Right atrium auricular region (tissue), 2 donors: Measurements from ENCODE around the gene DLGAP4. TPM values are rescaled to one million over a fixed set of nuclear protein-coding genes. Genes with fewer than 3 reads are reported as not detected.

Source experiments
- DNase-seq: peaks from one replicate; pipeline ENCODE4 v3.0.0-alpha.2; 2019; ENCODE audit warnings: low spot score
- H3K27ac ChIP-seq, 2 donors: fragments of 200-600 bp; sonication (generic); 1 replicate in 1 of 2; 2 replicates in 1 of 2; pipeline ENCODE4 v1.5.1; 2016 to 2019
- H3K27me3 ChIP-seq, 2 donors: fragments of 200-600 bp; sonication (generic); one replicate each; pipeline versions ENCODE4 v1.5.1 to v1.6.0; 2017 to 2019
- H3K36me3 ChIP-seq: fragments of 200-600 bp; sonication (generic); one replicate; pipeline ENCODE4 v1.5.1; 2016
- H3K4me1 ChIP-seq, 2 donors: fragments of 200-600 bp; sonication (generic); one replicate each; pipeline versions ENCODE4 v1.5.1 to v1.6.0; 2017 to 2019
- H3K4me3 ChIP-seq, 2 donors: fragments of 200-600 bp; sonication (generic); 1 replicate in 1 of 2; 2 replicates in 1 of 2; pipeline ENCODE4 v1.5.1; 2017 to 2019; ENCODE audit warnings: mild to moderate bottlenecking in 1 of 2, moderate library complexity in 1 of 2
- H3K9me3 ChIP-seq, 2 donors: fragments of 200-600 bp; sonication (generic); one replicate each; pipeline ENCODE4 v1.5.1; 2019
- total RNA-seq, 2 donors: library from RNA; depleted of rRNA; stranded (reverse); fragments of >200 nt; gene quantifications; one replicate each; pipeline ENCODE4 v1.1.0, GENCODE V29; 2016
- TF ChIP-seq, protein P1 (sequence below), 2 donors: fragments of 200-600 bp; sonication (generic); IDR thresholded peaks; one replicate each; pipeline ENCODE4 v1.5.1; 2019; ENCODE audit warnings: antibody characterized with exemption in 2 of 2

DLGAP4 gene
- total RNA-seq, 2 donors from 2014 or later: 30.0 to 50.2 TPM

- H3K27ac ChIP-seq: no peak overlapping the region
- no peak overlapping the region for H3K4me3 ChIP-seq
- no peaks in the 10 kb centered on the region for H3K4me1 ChIP-seq
- DNase-seq: no peak
- H3K36me3 ChIP-seq: no peaks in the 10 kb centered on the region
- TF ChIP-seq, protein P1, sequence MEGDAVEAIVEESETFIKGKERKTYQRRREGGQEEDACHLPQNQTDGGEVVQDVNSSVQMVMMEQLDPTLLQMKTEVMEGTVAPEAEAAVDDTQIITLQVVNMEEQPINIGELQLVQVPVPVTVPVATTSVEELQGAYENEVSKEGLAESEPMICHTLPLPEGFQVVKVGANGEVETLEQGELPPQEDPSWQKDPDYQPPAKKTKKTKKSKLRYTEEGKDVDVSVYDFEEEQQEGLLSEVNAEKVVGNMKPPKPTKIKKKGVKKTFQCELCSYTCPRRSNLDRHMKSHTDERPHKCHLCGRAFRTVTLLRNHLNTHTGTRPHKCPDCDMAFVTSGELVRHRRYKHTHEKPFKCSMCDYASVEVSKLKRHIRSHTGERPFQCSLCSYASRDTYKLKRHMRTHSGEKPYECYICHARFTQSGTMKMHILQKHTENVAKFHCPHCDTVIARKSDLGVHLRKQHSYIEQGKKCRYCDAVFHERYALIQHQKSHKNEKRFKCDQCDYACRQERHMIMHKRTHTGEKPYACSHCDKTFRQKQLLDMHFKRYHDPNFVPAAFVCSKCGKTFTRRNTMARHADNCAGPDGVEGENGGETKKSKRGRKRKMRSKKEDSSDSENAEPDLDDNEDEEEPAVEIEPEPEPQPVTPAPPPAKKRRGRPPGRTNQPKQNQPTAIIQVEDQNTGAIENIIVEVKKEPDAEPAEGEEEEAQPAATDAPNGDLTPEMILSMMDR (IDR thresholded peaks at IDR 0.05): no peak
- no peaks in the 10 kb centered on the region for H3K27me3 ChIP-seq
- H3K9me3 ChIP-seq: no peaks in the 10 kb centered on the region
Measured at GRCh38 chr20:36317675-36318074, 11.5 kb downstream of the DLGAP4 start.

DNA sequence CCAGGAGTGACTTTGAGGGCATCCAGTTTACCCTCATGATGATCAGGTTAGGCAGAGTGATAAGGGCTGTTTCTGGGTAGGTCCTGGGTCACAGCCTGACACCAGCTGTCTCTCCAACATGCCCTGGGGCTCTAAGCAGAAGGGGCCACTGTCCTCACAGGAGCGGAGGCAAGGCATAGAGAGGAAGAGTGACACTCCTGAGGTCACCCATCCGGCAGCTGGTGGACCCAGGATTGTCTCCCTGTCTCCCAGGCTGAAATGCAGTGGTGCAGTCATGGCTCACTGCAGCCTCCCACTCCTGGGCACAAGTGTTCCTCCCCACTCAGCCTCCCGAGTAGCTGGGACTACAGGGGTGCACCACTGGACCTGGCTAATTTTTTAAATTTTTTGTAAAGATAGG is 12.0 kb downstream of the DLGAP4 start:
- Histone ChIP-seq H3K36me3 (no peaks in the 10 kb centered on the region), H3K27ac (no peak overlapping the region), H3K4me3 (no peak overlapping the region), H3K9me3 (no peaks in the 10 kb centered on the region), H3K27me3 (no peaks in the 10 kb centered on the region), H3K4me1 (no peaks in the 10 kb centered on the region)
- TF ChIP-seq, protein P1 (IDR thresholded peaks at IDR 0.05): no peak
- no peak for DNase-seq

DNA sequence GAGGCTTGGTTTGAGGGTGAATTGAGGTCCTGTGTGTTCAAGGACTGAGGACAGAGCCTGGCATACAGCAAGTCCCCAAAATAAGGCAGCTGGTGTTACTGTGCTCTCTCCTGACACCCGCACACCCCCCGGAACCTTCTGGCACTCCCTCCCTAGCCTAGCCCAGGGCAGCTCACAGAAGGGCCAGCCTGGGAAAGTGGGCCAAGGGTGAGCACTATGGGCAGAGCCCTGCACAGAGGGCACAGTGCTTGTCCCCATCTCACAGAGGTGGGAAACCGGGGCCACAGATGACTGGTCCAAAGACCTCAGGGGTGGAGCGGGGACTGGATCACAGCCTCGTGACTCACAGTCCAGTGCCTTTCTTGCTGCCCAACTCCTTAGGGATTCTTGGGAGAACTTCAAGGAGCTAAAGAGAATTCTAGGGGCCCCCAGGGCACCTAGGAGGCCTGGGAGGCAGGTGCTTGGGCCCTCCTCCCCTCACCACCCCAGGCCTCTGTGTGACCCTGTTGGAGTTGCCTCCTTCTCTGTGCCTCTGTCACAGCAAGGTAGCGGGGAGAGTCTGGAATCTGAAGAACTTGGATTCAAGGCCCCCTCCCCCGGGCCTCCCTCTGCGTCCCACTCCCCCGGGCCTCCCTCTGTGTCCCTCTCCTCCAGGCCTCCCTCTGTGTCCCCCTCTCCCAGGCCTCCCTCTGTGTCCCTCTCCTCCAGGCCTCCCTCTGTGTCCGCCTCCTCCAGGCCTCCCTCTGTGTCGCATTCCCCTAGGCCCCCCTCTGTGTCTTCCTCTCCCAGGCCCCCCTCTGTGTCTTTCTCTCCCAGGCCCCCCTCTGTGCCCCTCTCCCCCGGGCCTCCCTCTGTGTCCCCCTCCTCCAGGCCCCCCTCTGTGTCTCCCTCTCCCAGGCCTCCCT is 13.5 kb downstream of the DLGAP4 start:
- no peaks in the 10 kb centered on the region for H3K27me3 ChIP-seq
- no peak overlapping the region for H3K27ac ChIP-seq
- TF ChIP-seq, protein P1 (IDR thresholded peaks at IDR 0.05): no peak
- no peak overlapping the region for H3K4me3 ChIP-seq
- no peaks in the 10 kb centered on the region for H3K4me1 ChIP-seq
- H3K36me3 ChIP-seq: no peaks in the 10 kb centered on the region
- no peak for DNase-seq
- H3K9me3 ChIP-seq: peaks cover 0 to 4% of the 10 kb centered on the region in 2 donors

DNA sequence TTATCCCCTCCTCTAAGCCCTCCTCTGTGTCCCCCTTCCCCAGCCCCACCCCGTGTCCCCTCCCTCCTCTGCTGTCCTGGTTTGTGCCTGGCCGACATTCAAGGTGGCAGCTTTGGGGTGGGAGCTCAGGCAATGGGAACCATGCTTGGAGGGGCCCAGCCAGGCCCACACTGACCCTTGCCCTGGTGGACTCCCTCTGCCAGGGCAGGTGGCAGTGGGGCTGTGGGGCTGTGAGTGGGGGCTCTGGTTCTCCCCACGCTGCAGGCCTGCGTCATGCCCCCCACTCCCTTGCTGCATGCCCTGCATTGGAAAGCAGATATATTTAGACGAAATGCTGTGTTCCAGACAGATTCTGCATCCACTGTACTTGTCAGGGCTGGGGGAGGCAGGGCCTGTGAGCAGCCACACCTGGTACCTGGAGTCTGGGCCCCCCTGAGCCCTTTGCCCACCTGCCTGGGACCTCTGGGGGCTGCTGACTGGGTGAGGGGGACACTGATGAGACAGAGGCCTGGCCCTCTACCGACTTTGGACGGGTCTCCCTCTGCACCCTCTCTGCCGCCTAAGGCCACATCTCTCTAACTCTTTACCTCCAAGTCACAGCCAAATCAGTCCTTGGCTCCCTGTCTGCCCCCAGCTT is 14.2 kb downstream of the DLGAP4 start:
- H3K9me3 ChIP-seq: peaks cover 0 to 11% of the 10 kb centered on the region in 2 donors
- H3K27ac ChIP-seq: no peak overlapping the region
- TF ChIP-seq, protein P1 (IDR thresholded peaks at IDR 0.05): no peak
- H3K4me1 ChIP-seq: no peaks in the 10 kb centered on the region
- no peaks in the 10 kb centered on the region for H3K27me3 ChIP-seq
- H3K36me3 ChIP-seq: no peaks in the 10 kb centered on the region
- no peak overlapping the region for H3K4me3 ChIP-seq
- DNase-seq: no peak

DNA sequence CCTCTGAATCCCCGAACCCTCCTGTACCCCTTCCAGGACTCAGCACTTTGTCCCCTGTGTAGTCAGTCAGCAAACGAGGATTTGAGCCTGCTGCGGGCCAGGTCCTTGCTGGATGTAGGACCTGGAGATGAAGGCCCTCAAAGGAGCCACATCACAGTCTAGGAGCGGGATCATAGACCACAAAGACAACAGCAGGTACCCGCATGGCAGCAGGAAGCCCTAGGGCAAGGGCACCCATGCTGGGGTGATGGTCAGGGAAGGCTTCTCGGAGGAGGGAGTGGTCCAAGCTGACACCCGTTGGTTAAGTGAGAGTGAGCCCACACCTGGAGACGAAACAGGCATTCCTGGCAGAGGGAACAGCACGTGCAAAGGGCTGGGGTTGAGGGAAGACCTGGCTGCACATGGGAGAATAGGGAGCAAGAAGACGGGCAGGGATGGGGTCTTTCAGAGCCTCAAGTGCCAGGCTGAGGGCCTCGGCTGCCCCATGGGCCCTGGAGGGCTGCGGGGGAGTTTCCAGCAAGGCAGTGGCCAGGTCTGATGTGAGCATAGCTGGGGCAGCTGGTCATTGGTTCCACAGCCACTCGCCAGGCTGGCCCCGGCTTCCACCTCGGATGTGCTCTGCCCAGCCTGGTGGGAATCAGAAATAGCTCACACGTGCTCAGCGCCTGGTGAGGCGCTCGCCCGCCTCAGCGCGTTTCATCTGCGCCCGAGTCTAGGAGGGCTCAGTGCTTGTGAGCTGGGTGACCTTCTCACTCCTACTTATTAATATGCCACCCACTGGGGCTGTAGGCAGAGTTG is 15.0 kb downstream of the DLGAP4 start:
- Histone ChIP-seq H3K27me3 (no peaks in the 10 kb centered on the region), H3K36me3 (no peaks in the 10 kb centered on the region), H3K4me1 (no peaks in the 10 kb centered on the region), H3K27ac (no peak overlapping the region), H3K9me3 (peaks cover 0 to 11% of the 10 kb centered on the region in 2 donors), H3K4me3 (no peak overlapping the region)
- TF ChIP-seq, protein P1 (IDR thresholded peaks at IDR 0.05): no peak
- DNase-seq: no peak
